NK-92 treated with Interleukin-12 subunit alpha and Interleukin-12 subunit beta, amount 100 ng/mL, for 24 hours (cell line): ENCODE data around the gene MDH2.
A peak's percentile ranks its signal among the peaks of the same experiment; 100 is the strongest.
"Not testable (repeated sequence)": the region's sequence is repeated elsewhere in the genome, so short reads cannot be mapped to it uniquely, and the experiment has no call there.

Source experiments
- DNase-seq: peaks from one replicate; lab custom pipeline; 2025; lab: John Stamatoyannopoulos, UW

The MDH2 gene

DNA sequence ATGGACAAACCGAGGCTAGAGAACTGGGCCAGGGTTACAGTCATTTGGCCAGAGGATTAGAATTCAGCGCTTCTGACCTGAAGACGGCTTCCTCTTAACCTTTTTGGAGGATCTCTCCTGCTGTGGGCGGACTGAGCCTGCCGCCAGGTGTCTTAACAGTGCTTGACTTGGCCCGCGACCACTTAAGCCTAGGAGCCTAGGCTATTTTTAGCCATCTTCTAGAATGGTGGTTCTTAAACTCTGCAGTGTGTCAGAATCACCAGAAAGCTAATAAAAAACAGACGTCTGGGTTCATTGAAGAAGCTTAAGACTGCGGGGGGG is 722 bp downstream of the MDH2 start:
- no peak for DNase-seq

DNA sequence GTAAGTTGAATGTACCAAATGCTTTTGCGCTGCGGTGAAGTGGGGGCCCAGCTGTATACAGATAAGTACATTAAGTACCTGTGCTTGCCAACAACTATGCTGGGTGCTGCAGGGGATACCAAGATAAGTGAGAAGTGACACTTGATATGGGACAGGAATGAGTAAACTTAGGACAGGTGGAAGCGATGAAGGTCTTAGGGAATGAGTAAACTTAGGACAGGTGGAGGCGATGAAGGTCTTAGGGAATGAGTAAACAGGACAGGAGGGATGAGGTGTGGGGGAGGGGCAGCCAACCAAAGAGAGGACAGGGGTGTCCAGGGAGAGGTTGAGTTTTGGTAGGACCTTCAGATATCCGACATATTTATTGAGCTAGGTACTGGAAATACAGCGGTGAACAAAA is 1.4 kb downstream of the MDH2 start:
- DNase-seq, result no peak

DNA sequence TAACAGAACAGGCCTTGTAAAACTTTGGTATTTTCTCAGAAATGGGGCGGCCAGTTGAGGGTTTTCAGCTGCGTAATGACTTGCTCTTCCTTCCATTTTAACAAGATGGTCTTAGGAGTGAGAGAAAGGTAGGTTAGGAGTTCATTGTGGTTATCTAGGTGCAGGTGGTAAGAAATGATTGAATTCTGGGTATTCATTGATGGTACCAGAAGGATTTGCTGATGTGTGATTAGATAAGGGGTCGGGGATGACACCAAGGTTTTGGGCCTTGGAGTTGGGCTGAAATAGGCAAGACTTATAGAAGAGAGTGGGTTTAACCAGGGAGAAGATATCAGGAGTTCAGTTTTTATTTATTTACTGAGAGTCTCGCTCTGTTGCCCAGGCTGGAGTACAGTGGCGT is 2.6 kb downstream of the MDH2 start:
- no peak for DNase-seq

DNA sequence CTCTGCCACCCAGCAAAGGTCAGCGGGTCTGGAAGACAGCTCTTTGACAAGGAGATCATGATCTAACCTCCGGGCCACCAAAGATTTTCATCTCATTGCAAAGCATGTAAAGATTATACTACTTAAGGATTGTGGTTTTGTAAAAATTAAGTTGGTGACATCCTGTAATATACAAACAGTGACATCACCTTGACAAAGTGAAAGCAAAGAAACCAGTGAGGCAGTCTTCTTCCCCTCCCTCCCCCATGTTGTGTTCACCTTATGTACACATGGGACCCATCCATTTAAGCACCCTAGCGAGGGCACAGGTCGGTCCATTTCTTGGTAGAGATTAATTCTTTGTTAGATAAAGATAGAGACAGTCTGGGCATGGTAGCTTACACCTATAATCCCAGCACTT is 3.9 kb downstream of the MDH2 start:
- no peak for DNase-seq

DNA sequence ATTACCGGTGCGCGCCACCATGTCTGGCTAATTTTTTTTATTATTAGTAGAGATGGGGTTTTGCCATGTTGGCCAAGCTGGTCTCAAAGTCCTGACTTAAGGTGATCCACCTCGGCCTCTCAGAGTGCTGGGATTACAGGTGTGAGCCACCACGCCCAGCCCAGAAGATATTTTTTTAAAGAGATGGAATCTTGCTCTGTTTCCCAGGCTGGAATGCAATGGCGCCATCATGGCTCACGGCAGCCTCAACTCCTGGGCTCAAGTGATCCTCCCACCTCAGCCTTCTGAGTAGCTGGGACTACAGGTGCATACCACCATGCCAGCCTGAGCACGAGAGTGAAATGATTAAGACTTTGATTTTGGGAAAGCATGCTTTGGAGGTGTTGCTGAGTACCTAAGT is 4.8 kb downstream of the MDH2 start:
- not testable (repeated sequence) for DNase-seq

DNA sequence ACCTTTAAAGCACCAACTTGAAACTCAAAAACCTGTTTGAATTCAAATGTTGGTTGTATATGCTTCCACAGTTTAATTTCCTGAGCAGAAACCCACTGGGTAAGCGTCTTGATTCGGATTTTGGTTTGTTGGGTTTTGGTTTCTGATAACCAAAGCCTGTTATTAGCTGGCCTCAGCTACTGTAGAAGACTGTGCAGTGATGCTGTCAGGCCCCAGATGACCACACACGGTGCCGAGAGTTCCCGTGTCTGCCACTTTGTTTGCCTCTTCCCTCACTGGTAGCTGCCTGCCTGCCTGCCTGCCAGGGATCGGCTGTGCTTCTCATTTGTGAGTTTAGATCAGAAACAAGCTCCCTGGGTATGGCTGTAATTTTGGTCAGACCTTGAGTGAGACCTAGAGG is 5.6 kb downstream of the MDH2 start:
- no peak for DNase-seq

DNA sequence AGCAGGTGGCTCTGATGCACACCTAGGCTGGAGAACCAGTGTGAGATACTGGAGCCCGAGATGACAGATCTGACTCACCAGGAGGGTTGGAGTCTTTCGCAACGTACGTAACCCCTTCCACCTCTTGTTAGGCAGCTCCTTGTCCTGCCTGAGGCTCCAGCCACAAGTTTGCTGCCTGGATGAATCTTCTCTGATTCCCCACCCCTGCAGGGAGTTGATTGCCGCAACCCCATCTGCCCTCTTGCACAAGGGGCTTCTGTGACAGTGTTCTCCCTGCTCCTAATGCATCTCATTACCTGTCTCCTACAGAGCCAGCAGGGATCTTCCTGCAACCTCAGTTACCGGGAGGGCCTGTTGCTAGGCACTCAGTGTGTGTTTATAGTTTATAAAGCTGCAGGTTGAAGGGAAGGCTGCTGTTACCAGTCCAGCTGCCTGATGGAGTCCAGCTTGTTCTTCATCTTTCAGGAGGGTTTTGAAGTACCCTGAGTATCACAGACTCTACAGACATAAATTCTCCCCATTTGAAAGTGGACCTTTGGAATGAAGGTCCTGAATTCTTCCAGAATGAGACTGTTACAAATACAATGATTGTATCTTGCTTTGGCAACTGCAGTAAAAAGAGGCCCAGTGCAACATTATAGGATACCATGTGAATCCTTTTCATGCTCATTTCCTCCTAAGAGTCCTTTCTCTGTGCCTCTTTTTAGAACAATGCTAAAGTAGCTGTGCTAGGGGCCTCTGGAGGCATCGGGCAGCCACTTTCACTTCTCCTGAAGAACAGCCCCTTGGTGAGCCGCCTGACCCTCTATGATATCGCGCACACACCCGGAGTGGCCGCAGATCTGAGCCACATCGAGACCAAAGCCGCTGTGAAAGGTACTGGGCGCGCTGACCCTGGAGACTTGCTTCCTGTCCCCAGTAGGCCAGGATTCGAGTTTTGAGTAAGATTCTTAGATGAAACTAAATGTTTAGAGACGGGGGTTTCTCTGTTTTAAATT is 6.5 kb downstream of the MDH2 start:
- peak; percentile 64 for DNase-seq

DNA sequence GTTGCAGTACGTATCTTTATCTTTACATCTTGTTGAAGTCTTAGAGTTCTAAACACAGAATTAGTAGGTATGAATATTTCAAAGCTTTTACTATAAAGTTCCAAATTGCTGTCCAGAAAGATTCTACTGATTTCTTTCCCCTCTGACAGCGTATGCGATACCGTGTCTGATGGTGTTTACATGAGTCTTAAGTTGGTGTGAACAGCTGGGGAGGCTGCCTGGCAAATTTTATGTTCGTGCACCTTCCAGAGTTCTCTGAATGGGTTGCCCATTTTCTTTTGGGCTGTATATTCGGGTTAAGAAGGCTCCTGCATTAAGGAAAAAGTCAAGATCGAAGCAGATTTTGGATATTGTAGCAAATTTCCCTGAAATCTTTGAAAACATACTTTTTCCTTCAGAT is 8.3 kb downstream of the MDH2 start:
- no peak for DNase-seq

DNA sequence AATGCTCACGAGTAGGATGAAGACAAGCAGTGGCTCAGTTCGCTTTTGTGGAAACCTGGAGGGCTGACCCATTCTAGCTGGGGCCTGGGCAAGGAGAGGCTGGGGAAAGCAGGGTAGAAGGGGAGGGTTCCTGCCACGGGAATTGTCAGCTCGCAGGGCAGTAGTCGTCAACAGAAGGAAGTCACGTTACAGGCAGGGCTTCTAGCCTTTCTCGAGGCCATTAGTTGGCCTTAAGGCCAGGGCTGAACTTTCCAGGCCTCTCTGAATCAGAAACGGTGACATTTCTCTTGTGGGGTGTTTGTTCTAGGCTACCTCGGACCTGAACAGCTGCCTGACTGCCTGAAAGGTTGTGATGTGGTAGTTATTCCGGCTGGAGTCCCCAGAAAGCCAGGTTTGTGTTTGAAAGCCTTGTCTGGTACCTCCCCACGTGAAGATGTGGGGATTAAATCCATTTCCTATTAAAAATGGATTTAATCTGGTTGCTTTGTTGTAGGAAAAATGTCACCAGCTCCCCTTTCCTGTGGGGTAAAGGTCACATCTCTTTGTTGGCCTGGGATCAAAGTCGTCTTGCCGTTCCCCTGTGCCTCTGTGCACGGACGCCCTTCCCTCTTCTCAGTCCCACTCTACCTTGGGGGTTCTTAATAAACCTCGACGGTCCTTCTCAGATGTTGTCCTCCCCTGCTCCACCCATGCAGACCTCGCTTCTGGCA is 9.4 kb downstream of the MDH2 start:
- no peak for DNase-seq

DNA sequence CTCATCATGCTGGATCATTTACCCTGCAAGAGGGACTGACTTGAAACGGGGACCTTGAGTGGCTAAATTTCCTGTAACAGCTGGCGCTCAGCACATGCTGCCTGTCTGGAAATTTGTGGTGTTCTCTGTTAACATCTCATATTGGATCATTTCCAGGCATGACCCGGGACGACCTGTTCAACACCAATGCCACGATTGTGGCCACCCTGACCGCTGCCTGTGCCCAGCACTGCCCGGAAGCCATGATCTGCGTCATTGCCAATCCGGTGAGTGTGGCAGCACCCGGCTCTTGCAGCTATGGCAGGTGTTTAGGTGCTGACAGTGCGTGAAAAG is 9.9 kb downstream of the MDH2 start:
- DNase-seq, result no peak

DNA sequence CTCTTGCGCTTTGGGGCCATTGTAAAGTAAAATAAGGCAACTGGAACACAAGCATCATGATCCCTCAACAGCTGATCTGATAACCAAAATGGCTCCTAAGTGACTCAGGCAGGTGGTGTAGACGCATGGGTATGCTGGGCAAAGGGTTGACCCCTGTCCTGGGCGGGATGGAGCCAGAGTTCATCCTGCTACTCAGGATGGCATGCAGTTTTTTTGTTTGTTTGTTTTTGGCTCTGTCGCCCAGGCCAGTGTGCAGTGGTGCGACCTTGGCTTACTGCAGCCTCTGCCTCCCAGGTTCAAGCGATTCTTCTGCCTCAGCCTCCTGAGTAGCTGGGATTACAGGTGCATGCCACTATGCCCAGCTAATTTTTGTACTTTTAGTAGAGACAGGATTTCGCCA is 10.8 kb downstream of the MDH2 start:
- DNase-seq, result not testable (repeated sequence)

DNA sequence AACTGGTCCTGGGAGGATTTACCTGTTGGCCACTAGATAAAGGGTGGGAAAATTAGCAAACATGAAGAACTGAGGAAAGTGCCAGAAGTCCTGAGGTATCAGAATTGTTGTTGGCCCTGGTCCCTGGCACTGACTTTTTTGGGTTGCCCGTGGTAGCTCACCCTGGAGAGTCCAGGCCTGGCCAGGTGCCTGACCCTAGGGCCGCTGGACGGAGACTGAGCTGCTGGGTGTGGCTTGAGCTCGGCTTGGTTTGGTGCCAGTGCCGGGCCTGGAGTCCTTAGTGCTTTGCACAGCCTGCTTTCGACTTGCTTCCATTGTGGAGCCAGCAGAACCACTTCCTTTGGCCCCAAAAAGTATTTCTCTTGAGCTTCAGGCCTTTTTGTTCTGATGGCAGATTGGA is 12.9 kb downstream of the MDH2 start:
- no peak for DNase-seq

DNA sequence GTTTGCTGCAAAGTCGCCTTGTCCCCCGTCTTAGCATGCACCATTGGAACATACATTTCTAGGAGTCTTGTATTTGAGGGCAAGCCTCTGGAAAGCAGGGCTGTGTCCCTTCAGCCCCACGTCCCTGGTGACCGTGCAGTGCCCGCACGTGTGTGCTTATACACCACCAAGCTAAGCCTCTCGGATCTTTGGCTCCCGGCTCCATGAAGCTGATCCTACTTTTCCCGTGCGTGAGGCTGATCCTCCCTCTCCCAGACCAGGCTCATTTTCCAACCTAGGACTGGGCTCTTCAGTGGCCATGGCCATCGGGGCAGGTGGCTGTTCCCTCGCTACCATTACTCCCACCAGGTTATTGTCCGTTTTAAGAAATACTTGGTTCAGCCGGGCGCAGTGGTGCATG is 14.3 kb downstream of the MDH2 start:
- no peak for DNase-seq

DNA sequence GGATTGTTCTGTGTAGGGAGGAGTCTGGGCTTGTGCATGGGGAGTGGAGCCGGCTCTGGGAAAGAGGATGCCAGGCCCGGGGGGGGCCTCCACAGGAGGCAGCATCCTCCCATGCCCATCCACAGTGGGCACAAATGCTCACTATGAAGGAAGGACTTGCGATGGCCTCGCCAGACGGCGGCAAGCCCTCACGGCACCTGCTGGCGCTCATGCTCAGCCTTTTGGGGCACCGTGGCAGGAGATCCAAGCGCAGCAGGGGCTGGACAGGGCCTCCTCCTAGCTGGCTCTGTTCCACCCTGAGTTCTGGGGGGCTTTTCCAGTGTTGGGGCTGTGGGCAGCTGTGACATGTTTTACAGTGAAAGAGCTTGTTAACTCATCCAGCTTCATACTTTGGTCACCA is 15.2 kb downstream of the MDH2 start:
- DNase-seq, result no peak

DNA sequence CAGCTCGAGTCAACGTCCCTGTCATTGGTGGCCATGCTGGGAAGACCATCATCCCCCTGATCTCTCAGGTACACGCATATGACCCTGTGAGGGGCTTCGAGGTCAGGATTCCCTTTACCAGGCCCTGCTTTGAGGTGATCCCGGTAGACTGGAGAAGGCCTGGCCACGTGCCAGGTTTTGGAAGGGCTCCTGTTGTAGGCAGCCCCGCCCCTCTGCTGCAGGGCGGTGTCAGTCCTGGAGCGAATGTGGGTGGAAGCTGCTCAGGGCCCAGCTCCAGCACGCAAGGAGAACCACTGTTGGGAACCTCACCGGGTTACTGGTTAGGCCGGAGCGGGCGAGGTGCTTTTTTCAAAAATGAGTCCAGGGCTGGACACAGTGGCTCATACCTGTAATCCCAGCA is 15.6 kb downstream of the MDH2 start:
- no peak for DNase-seq

DNA sequence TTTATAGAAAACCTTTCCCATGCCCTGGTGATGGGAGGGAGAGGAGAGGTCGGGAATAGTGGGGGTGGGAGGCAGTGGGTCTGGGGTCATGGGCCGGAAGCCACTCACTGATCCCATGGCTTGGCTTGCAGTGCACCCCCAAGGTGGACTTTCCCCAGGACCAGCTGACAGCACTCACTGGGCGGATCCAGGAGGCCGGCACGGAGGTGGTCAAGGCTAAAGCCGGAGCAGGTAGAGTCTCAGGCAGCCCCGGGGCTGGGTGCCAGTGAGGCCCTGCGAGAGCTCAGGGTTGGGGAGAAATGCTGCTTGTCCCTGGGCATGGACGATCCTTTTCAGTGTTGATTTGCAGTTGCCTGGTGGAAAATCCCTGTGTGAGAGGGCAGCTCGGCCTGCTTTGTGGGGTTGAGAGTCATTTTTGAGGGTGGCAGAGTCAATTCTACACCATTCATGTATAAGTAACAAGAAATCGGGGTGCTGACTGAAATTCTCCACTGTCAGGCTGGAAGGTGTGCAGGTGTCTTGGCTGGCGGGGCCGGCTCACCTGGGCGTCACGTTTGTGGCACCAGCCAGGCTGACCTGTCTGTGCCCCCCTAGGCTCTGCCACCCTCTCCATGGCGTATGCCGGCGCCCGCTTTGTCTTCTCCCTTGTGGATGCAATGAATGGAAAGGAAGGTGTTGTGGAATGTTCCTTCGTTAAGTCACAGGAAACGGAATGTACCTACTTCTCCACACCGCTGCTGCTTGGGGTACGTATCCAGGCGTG is 16.5 kb downstream of the MDH2 start:
- DNase-seq, result no peak

DNA sequence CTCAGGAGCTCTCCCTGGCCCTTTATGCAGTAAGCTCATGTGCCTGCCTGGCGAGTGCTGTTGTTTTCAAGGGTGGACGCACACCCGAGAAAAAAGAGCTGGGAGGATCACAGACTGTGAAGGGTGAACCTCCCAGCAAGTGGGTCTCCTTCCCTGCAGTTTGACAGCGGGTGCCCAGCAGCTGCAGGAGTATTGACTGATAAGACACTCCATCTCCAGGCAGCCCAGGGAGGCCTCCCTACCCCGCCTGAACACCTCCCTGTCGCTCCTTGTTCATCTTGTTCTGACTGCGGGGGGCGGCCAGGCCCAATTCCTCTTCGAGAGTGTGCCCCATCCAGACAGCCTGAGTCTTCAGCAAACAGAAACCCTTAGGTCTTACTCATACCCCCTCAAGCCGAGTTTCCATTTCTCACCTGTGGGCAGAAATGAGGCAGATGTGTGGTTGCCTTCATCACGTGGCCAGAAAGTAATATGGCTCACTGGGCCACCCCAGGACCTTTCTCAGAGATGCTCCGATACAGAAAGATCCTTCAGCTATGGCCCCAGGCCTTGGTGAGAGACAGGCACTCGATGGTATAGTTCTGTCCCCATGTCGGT is 17.2 kb downstream of the MDH2 start:
- no peak for DNase-seq

DNA sequence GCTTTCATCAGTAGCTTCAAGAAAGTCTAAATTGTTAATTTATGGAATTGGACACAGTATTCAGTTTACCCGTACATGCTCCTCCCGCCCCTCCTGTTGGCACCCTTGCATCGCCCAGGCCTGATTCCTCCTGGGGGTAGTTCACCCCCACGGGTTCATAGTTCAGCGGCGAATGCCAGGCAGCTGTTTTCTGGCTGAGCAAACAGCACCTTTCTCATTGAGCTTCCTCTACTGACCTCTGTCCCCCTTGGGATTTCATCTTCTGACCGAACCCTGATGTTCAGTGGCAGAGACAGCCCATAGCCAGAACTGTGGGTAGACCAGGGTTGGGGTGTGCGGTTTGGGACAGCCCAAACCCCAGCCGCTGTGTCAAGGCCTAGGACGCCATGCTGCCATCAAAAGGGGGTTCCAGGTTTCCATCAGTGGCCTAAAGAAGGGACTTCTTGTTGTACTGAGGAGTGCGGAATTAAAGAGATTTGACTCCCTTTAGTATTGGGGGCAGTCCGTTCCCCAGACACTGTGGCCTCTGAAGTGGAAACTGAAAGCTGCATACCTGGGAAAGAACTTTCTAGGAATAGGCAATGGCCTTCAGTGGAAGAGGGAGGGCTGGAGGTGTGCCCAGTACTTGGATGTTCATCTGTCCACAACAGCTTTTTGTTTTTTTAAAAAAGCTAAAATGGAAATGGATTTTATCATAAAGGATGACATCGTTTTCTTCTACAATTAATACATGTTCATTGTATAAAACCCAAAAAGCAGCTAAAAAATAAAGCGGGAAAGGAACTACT is 19.0 kb downstream of the MDH2 start:
- DNase-seq, result no peak

DNA sequence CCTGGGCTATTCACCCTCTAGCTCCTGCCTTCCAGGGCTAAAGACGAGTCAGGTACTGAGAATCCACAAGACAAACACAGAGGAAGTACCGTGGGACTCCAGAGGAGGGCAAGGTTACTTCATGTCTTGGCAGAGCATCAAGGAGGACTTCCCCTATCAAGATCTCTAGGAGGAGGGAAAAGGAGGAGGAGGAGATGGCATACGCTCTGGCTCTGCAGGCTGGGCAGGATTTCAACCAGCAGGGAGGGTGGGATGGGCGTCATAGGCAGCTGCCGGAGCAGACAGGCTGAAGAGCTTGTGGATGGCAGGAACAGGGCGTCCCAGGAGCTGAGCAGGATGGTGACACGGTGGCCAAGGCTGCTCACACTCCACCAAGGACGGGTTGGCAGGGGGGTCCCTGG is 21.3 kb downstream of the MDH2 start:
- no peak for DNase-seq

DNA sequence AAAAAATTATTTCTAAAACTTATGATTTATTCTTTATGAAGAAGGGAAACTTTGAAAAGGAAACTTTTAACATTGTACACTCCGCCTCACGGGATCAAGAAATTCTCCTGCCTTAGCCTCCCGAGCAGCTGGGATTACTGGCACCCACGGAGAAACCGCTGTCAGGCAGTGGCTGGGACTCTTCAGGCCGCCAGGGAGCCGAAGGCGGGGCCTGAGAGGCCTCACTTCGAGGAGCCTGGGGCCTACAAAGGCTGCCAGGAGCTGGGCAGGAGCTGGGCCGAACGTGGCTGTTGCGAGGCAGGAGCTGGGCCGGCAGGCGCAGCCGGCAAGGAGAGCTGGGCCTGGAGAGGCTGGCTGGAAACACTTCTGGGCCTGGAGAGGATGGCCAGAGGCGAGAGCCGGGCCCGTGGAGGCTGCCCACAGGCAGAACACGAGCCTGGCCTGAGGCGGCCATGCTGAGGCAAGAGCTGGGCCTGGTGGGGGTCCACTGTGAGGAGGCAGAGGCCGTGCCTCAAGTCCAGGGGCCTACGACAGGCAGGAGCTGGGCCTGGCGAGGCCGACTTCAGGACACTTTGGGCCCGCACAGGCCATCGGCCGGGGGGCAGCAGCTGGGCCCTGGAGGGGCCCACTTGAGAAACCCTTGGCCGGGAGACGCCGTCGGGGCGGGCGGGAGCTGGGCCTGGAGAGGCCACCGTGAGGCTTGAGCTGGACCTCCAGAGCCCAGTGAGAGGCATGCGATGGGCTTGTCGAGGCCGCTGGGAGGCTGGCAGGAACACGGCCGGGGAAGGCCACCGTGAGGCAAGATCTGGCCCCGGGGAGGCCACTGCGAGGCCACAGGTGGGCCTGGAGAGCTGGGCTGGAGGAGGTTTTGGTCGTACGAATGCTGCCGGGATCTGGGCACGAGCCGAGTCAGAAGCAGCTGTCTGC is 23.7 kb downstream of the MDH2 start:
- no peak for DNase-seq
